Tibial nerve (tissue), 4 donors: ENCODE results near the gene PEX12. TPM values are rescaled to one million over a fixed set of nuclear protein-coding genes. Genes with fewer than 3 reads are reported as not detected.
"Not testable (repeated sequence)": the region's sequence is repeated elsewhere in the genome, so short reads cannot be mapped to it uniquely, and the experiment has no call there.

ENCODE experiments used
- DNase-seq, 2 donors: peaks; one replicate each; pipeline ENCODE4 v3.0.0-alpha.2; 2019; ENCODE audit warnings: low spot score in 2 of 2
- H3K27ac ChIP-seq, 4 donors: fragments of 200-600 bp; sonication (generic) in 3 of 4; one replicate each; pipeline ENCODE4 v1.5.1; 2017 to 2019; ENCODE audit warnings: mild to moderate bottlenecking in 1 of 4
- H3K27me3 ChIP-seq, 2 donors: fragments of 200-600 bp; sonication (generic) in 1 of 2; one replicate each; pipeline versions ENCODE4 v1.5.1 to v1.6.0; 2017 to 2019
- H3K36me3 ChIP-seq, 3 donors: fragments of 200-600 bp; sonication (generic); one replicate each; pipeline ENCODE4 v1.5.1; 2018 to 2019
- H3K4me1 ChIP-seq, 4 donors: fragments of 200-600 bp; sonication (generic) in 3 of 4; one replicate each; pipeline ENCODE4 v1.5.1; 2017 to 2019
- H3K4me3 ChIP-seq, 4 donors: fragments of 200-600 bp; sonication (generic) in 3 of 4; one replicate each; pipeline ENCODE4 v1.5.1; 2017 to 2019; ENCODE audit warnings: mild to moderate bottlenecking in 1 of 4, moderate library complexity in 1 of 4
- H3K9me3 ChIP-seq, 4 donors: fragments of 200-600 bp; sonication (generic) in 3 of 4; one replicate each; pipeline ENCODE4 v1.5.1; 2017 to 2019
- CTCF ChIP-seq, 5 experiments: fragments of 200-600 bp in 3 of 5; fragments of 450-650 bp in 2 of 5; sonication (generic) in 3 of 5; IDR thresholded peaks; one replicate each; pipeline ENCODE4 v1.5.1; 2016 to 2019; ENCODE audit warnings: antibody characterized with exemption in 5 of 5, mild to moderate bottlenecking in 3 of 5, moderate library complexity in 2 of 5
- EP300 ChIP-seq, 2 donors: sonication (generic); formaldehyde crosslinking; IDR thresholded peaks; one replicate each; pipeline ENCODE4 v1.6.1; 2017; ENCODE audit warnings: antibody characterized with exemption in 2 of 2, mild to moderate bottlenecking in 1 of 2
- POLR2A ChIP-seq, 2 donors: fragments of 450-650 bp; IDR thresholded peaks; one replicate each; pipeline ENCODE4 v1.6.1; 2017; ENCODE audit warnings: antibody characterized with exemption in 2 of 2, mild to moderate bottlenecking in 2 of 2, moderate library complexity in 2 of 2
- WGBS, 2 donors: methylation state at CpG; one replicate each; pipeline ENCODE4 v1.1.5; 2018; 5-methylcytosine and 5-hydroxymethylcytosine counted together
- small RNA-seq: library from RNA; depleted of rRNA; stranded (forward); fragments of <200 nt; gene quantifications from one replicate; pipeline ENCODE3, GENCODE V24; 2016
- total RNA-seq, 4 donors: library from RNA; depleted of rRNA; stranded (reverse); fragments of >200 nt; gene quantifications; one replicate each; pipeline ENCODE4 v1.1.0, GENCODE V29; 2016

Gene PEX12
- total RNA-seq, 4 donors from 2014 or later, result 4.2 to 10.8 (median 9.7) TPM

- no peaks in the 10 kb centered on the region for H3K36me3 ChIP-seq
- peaks cover 0 to 39% (median 13%) of the 10 kb centered on the region in 4 donors for H3K4me1 ChIP-seq
- TF ChIP-seq CTCF (IDR thresholded peaks at IDR 0.05), result no peak
- TF ChIP-seq EP300 (IDR thresholded peaks at IDR 0.05), result no peak
- TF ChIP-seq POLR2A (IDR thresholded peaks at IDR 0.05), result no peak
- no peaks in the 10 kb centered on the region for H3K27me3 ChIP-seq
- DNase-seq, result no peak
- no peaks in the 10 kb centered on the region for H3K9me3 ChIP-seq
- WGBS, 2 donors, result 78 to 79% methylated on average over 13 of the region's 13 CpGs
- H3K4me3 ChIP-seq, result peak overlapping the region in 1 of 4 donors; percentile 6
- peak overlapping the region in 3 of 4 donors; percentile 46 to 76 (median 55) for H3K27ac ChIP-seq
Observed at GRCh38 chr17:35536664-35537171, 41.7 kb downstream of the PEX12 start.

DNA sequence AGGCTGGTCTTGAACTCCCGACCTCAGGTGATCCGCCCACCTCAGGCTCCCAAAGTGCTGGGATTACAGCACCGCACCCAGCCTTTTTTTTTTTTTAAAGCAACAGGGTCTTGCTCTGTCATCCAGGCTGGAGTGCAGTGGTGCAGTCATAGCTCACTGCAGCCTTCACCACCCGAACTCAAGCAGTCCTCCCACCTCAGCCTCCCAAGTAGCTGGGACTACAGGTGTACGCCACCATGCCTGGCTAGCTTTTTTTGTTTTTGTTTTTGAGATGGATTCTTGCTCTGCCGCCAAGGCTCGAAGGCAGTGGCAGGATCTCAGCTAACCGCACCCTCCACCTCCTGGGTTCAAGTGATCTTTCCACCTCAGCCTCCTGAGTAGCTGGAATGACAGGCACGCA lies 43.0 kb downstream of the PEX12 start:
- H3K4me1 ChIP-seq, result peaks cover 0 to 34% (median 12%) of the 10 kb centered on the region in 4 donors
- not testable (repeated sequence) for H3K27me3 ChIP-seq, H3K4me3 ChIP-seq, H3K9me3 ChIP-seq, H3K36me3 ChIP-seq, DNase-seq
- 91 to 93% methylated on average over 9 of the region's 9 CpGs for WGBS, 2 donors
- H3K27ac ChIP-seq, result peak overlapping the region in 2 of 4 donors; percentile 13 to 17

DNA sequence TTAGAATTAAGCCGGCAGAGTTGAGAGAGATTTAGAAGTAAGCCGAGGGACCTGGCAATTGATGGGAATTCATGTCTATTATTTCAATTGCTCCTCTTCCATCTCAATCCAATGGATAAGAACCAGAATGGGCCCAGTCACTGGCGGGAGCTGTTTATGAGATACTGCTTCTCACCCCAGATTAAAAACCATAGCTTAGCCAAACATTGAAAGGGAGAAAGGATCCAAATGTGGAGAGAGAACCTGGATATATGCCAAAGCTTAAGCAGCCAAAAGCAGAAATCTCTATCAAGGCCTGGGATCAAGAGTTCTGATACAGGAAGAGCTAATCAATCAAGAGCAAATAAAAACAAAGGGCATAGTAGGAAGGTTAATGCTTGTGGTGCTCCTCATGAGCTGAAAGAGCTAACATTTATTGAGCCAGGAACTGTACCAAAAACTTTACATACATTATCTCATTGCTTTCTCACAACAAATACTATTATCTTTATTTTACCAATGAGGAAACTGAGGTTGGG lies 43.7 kb downstream of the PEX12 start:
- no peaks in the 10 kb centered on the region for H3K27me3 ChIP-seq
- no peak overlapping the region for H3K4me3 ChIP-seq
- no peaks in the 10 kb centered on the region for H3K9me3 ChIP-seq
- TF ChIP-seq POLR2A (IDR thresholded peaks at IDR 0.05), result no peak
- TF ChIP-seq CTCF (IDR thresholded peaks at IDR 0.05), result no peak
- TF ChIP-seq EP300 (IDR thresholded peaks at IDR 0.05), result no peak
- no peak for DNase-seq
- H3K27ac ChIP-seq, result no peak overlapping the region
- H3K4me1 ChIP-seq, result peaks cover 0 to 26% (median 8%) of the 10 kb centered on the region in 4 donors
- H3K36me3 ChIP-seq, result no peaks in the 10 kb centered on the region
- whole genome bisulfite sequencing, 2 donors, result 68 to 90% methylated on average over 3 of the region's 3 CpGs

DNA sequence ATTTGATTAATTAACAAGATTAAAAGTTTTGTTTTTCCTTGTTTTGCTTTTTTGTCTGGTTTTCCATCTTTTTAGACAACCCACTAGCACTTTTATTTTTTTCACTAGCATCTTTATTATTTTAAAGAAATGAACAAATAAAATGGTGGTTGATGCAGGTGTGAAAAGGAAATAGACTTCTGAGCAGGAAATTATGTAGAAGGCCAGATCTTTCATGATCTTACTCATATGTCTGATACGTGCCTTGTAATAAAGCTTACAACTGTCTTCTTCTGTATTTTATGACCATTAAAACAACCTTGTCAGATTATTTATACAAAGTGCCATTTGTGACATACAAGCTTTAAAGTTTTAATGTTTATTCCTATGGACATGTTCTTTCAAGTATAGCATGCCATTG lies 47.2 kb downstream of the PEX12 start:
- Histone ChIP-seq H3K4me1 (no peaks in the 10 kb centered on the region), H3K4me3 (no peak overlapping the region), H3K36me3 (no peaks in the 10 kb centered on the region), H3K9me3 (no peaks in the 10 kb centered on the region), H3K27ac (no peak overlapping the region), H3K27me3 (no peaks in the 10 kb centered on the region)
- no peak for TF ChIP-seq POLR2A (IDR thresholded peaks at IDR 0.05)
- no peak for TF ChIP-seq CTCF (IDR thresholded peaks at IDR 0.05)
- no peak for TF ChIP-seq EP300 (IDR thresholded peaks at IDR 0.05)
- WGBS, 2 donors, result 68 to 70% methylated on average over 1 of the region's 1 CpG
- DNase-seq, result no peak

DNA sequence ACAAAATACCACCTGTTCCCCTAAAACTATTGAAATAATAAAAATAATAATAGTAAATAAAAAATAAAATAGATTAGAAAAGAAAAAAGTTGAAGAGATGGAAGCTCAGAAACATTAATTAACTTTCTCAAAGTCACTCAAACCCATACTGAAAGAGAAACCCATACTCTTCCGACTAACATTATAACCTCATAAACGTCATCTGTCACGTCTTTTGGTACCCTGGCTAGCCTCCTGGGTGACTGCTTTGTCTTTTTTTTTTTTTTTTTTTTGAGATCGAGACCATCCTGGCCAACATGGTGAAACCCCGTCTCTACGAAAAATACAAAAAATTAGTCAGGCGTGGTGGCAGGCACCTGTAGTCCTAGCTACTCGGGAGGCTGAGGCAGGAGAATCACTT lies 48.5 kb downstream of the PEX12 start:
- H3K9me3 ChIP-seq, result no peaks in the 10 kb centered on the region
- no peaks in the 10 kb centered on the region for H3K4me1 ChIP-seq
- H3K36me3 ChIP-seq, result no peaks in the 10 kb centered on the region
- DNase-seq, result no peak
- H3K27ac ChIP-seq, result no peak overlapping the region
- no peak overlapping the region for H3K4me3 ChIP-seq
- TF ChIP-seq CTCF (IDR thresholded peaks at IDR 0.05) (no peak), EP300 (IDR thresholded peaks at IDR 0.05) (no peak), POLR2A (IDR thresholded peaks at IDR 0.05) (no peak)
- no peaks in the 10 kb centered on the region for H3K27me3 ChIP-seq
- WGBS, 2 donors, result 84 to 91% methylated on average over 8 of the region's 8 CpGs

GRCh38 chr17:35529326-35529725 lies 49.0 kb downstream of the PEX12 start:
- H3K4me1 ChIP-seq, H3K27me3 ChIP-seq, H3K4me3 ChIP-seq, H3K36me3 ChIP-seq, H3K27ac ChIP-seq, DNase-seq, H3K9me3 ChIP-seq: not testable (repeated sequence)
- 87 to 95% methylated on average over 1 of the region's 1 CpG for WGBS, 2 donors

Small RNA genes lying within 50 kb of the gene (small RNA-seq; reads per million reads assigned to genes)
- gene AC004134.1 (not detected), gene AC015911.1 (not detected), gene SNORD7 (146 reads per million, percentile 96 among the genes with 10 or more reads in this experiment)

Other genes starting within 250 kb of the PEX12 start
- 10 to 100 TPM; 46.3 to 55.8 (median 51.1) TPM for gene SLFN11, start 204.9 kb downstream of the PEX12 start, total RNA-seq
- gene SLFN12, start 146.1 kb downstream of the PEX12 start, total RNA-seq, result 10 to 100 TPM; 11.6 to 20.1 (median 15.9) TPM
- 10 to 100 TPM in 1 of 4 donors, 1 to 10 TPM in 3; 2.3 to 23.6 (median 4.9) TPM for gene SLFN13, start 129.8 kb downstream of the PEX12 start, total RNA-seq
- gene SLFN12L, start 40.9 kb downstream of the PEX12 start, total RNA-seq, result 1 to 10 TPM; 1.2 to 2.0 (median 1.4) TPM
- not detected for gene SLFN14, start 17.8 kb downstream of the PEX12 start, total RNA-seq
- gene AP2B1, start 8.8 kb upstream of the PEX12 start, total RNA-seq, result 10 to 100 TPM; 59.9 to 77.7 (median 62.0) TPM
- gene RASL10B, start 153.1 kb upstream of the PEX12 start, total RNA-seq, result 10 to 100 TPM in 3 of 4 donors, 1 to 10 TPM in 1; 8.4 to 25.3 (median 21.9) TPM
- 1 to 10 TPM in 3 of 4 donors, under 1 TPM in 1; 0.84 to 1.4 (median 1.1) TPM for gene GAS2L2, start 174.7 kb upstream of the PEX12 start, total RNA-seq
- not detected for gene C17orf50, start 182.3 kb upstream of the PEX12 start, total RNA-seq
- gene MMP28, start 217.1 kb upstream of the PEX12 start, total RNA-seq, result 100 to 1,000 TPM in 3 of 4 donors, 10 to 100 TPM in 1; 71.7 to 174 (median 136) TPM
- 100 to 1,000 TPM in 1 of 4 donors, 10 to 100 TPM in 3; 62.8 to 115 (median 88.4) TPM for gene TAF15, start 230.9 kb upstream of the PEX12 start, total RNA-seq